DMS153 treated with DMSO at 0.1 percent for 48 hours (cell line): ENCODE data around the gene IFNA8.
"Not testable (repeated sequence)": the region's sequence is repeated elsewhere in the genome, so short reads cannot be mapped to it uniquely, and the experiment has no call there.

Experiments
- DNase-seq: peaks from one replicate; lab custom pipeline; 2025; ENCODE audit not compliant: unreplicated experiment; lab: John Stamatoyannopoulos, UW

Gene IFNA8

DNA sequence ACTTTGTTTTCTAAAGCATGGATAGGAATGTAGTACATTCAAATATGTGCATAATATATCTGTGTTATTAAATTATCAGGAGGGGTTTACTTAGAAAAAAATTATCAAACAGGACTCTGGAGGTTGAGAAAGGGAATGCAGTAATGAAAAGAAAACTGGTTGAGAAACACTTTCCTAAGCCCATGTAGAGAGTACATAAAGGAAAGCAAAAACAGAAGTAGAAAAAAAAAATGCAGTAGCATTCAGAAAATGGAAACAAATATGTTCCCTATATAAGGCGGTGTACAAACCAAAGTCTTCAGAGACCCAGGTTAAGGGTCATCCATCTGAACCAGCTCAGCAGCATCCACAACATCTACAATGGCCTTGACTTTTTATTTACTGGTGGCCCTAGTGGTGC lies at the start of gene IFNA8:
TSS of gene IFNA8 (plus strand) at position 301 of the 400 bp plus-strand sequence. CDS start at position 361, 60 bp downstream.
- DNase-seq = no peak

DNA sequence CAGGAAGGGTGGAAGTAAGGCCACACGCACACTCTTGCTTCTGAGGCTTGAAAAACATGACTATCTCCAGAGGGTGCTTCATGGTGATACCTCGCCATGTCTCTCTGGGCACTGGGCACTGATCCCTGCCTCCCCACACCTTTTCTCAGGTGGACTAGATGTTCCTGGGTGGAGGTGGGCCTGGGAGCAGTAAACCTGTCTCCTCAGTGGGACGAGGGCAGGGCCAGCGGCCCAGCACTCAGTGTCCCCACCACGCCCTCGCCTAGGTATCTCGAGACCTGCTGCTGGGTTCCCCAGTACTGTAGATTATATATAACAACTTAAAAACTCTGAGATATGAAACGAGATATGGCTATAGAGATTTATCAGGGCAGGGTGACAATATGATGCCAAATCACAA lies 46.6 kb upstream of the IFNA8 start:
- no peak for DNase-seq

DNA sequence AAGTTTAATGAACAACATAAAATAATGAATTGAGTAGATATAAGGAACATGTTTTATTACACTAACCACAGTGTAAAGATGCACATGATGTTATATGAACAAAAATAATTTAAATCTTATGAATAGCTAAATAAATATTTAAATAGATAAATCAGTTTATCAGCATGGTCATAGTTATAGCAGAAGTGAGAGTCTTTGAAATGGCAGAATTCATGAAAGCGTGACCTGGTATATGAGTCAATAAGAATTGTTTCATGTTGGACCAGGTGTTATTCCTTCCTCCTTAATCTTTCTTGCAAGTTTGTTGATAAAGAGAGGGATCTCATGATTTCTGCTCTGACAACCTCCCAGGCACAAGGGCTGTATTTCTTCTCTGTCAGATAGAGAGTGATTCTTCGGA lies 41.7 kb upstream of the IFNA8 start:
- DNase-seq = not testable (repeated sequence)

- DNase-seq = no peak
Observed at GRCh38 chr9:21367957-21368356, 41.0 kb upstream of the IFNA8 start, which contains the start of gene IFNA13. IFNA13 (minus strand) TSS chr9:21368057; CDS start chr9:21368010, 47 bp downstream.

- not testable (repeated sequence) for DNase-seq
Observed at GRCh38 chr9:21371467-21371866, 37.5 kb upstream of the IFNA8 start.

DNA sequence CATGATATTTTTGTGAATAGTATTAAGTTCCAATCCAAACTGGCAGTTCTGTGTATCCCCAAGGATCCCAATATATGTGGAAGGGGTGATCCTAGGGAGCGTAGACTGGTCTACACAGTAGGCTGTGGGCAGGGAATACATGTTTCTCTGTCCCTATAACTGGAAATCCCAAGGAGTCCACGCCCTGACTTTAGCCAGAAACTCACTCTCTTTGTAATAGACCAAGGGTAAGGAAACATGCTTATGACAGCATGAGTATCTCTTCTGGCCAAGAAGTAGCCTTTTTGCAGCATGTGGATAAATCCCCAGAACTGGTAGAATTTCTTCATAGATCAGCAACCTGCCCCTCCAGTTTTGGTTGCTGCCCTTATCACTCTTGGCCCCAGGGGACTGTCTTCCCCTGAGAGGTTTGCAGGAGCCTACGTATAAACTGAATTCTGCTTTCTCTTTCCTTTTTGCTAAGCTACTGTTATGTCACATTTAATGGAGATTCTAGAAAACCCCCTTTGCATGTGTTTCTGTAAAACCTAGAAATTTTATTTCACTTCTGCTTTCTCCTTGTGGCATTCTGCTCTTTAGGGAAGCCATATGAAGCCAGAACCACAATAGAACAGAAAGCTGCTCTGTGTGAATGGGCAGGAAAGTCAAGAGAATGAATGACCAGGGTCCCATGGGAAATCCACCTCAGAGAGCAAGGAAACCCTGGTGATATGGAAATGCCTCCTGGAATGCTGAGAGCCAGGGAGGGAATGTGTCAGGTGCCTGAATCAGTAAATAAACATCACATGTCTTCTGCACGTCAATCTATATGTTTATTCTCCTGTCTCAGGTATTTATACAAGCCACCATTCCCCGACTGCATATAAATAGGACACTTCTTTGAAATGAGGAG lies 27.2 kb upstream of the IFNA8 start:
- DNase-seq = peak; percentile 29

DNA sequence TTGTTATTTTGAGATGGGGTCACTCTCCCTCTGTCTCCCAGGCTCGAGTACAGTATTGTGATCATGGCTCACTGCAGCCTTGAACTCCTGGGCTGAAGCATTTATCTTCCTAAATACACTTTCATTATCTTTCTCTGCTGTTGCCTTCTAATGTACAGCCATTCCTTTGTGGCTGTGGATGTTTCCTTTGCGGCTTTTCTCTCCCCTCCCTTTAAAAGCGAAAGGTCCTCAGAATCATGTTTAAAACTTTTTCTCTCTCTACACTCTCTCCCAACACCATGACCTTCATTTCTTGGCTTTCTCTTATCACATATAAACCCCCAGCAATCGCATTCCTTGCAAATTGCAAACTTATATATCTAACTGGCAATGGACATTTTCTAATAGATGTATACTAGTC lies 25.3 kb upstream of the IFNA8 start:
- DNase-seq = no peak

DNA sequence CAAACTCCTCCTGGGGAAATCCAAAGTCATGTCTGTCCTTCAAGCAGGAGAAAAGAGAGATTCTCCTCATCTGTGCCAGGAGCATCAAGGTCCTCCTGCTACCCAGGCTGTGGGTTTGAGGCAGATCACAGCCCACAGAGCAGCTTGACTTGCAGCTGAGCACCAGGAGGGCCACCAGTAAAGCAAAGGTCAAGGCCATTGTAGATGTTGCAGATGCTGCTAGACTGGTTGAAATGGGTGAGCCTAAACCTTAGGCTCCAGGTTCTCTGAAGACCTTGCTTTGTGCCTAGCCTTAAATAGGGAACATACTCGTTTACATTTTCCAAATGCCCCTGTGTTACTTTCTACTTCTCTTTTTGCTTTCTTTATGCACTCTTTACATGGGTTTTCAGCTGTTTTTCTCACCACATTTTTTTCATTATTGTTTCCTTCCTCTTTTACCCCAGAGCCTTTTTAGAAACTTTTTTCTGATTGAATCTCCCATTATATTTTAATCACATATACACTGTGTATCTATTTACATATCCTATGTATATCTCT lies 23.7 kb upstream of the IFNA8 start, which contains the start of gene IFNA2:
TSS of gene IFNA2 (minus strand) at position 268 of the 540 bp plus-strand sequence. CDS start at position 199, 69 bp downstream.
- DNase-seq = no peak

DNA sequence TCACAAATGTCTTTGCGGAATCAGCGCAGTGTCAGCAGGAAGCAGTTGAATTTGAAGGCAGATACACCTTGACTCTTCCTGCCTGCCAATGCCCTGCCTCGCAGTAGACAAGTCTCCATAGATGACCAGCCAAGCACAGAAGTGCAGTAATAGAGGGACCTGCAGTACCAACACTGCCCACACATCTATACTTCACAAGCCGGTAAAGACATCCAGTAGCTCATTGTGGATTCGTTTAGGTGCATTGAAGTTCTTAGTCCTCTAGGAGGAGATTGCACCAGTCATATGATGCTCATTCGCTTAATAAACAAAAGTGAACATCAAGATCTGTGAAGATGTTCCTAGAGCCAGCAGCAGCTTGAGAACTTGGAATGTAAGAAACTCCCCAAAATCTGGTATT lies 16.6 kb upstream of the IFNA8 start:
- no peak for DNase-seq

DNA sequence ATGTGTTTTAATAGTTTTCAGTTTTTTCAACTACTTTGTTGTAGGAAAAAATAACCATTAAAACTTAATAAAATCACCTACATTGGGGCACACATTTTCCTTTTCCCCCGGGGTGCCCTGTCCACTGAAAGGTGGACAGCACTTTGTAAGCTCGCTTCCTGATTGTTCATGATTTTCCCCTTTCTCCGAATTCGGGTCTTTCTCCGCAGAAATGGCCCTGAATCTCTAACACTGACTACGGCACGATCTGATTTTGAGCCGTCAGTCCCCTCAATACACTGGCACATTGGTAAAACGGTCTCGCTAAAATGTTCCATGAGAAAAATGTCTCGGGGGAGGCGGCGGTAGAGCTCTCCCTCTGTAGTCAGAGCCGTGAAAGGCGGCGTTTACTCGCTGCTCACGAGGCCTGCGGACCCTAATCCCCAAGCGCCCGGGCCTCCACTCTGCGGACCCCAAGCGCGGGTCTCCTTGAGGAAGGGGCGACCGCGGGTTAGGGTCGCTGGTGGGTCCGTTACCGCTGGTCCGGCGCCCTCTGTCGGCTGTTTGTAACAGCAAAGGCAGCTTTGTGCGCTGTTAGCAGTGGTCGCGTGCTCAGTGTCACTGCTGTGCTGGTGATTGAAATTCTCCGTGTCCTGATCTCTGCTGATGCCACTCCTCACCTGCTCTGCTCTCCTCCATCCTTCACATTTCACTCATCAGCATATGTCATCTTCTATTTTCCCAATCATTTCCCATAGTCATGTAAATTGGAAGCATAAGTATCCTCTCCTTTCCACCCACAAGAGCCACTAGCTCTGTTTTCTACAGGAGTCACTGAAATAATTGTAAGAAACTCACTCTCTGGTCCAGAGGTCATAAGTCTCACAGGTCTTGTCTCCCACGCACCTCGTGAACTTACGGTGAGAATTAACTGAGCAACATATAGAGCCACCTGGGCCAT lies 12.9 kb upstream of the IFNA8 start:
- no peak for DNase-seq

GRCh38 chr9:21398955-21399489 lies 9.9 kb upstream of the IFNA8 start:
- no peak for DNase-seq

- no peak for DNase-seq
Observed at GRCh38 chr9:21399956-21400355, 9.0 kb upstream of the IFNA8 start.

DNA sequence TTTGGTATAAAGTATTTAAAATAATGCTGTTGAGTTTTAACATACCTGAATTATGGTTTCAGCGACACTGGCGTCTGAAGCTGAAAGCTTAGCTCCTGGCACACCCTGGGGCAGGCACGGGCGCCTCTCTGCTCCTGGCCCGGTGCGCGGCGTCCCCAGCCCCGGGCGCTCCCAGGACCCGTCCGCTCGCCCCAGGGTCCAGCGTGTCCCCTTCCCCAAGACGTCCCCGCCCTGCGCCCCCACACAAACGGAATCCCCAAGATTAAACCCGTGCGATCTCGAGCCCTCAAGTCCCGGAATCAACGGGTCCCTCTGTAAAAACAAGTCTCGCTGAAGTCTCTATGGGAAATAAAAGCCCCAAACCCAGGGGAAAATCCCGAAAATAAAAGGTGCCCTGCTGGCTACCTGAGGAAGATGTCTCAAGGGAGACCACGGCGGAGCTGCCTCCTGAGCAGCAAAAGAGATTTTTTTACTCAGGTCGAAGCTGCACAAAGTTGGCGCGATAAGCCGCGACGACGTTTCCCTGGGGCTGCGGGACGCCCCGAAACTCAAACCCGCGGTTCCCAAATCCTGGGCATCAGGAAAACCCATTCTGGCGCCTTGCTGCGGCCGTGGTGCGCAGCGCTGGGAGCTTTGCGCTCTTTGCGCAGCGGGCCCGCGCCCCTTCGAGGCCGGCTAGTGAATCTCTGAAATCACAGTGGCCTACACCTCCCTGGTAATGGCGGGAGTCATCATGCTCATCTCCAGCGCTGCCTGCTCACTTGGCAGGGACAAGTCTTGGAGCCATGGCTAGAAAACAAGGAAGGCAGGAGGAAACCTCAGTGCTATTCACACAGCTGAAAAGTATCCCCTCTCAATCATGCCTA lies 6.3 kb upstream of the IFNA8 start:
- DNase-seq = no peak

DNA sequence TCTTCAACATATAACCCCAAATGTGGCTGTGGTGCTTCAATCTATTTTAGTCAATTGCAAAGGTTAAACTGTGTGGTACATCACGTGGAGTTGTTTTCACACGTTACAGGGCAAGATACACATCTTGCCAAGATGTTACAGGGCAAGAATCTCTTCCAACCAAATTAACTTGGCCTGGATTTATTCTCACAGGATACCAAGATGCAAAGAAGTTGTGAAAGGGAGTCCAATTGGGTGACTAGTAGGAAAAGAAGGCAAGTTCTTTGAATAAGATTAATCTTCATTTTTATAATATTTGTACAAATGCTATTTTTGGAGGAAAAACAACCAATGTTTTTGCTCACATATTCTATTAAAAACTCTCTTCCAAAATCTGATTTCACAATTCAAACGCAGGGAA lies 4.8 kb upstream of the IFNA8 start:
- no peak for DNase-seq

DNA sequence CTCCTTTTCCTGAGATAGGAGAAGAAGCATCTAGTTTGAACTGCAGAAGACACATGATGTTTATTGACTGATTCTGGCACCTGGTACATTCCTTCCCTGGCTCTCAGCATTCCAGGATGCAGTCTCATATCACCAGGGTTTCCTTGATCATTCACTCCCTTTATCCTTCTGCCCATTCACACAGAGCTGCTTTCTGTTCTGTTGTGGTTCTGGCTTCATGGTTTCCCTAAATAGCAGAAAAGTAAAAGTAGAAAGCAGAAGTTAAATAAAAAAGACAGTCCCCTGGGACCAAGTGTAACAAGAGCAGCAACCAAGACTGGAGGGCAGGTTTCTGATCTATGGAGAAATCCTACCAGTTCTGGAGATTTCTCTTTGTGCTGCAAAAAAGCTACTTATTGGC lies 3.2 kb downstream of the IFNA8 start:
- no peak for DNase-seq

GRCh38 chr9:21413151-21413550 lies 4.2 kb downstream of the IFNA8 start:
- no peak for DNase-seq

- no peak for DNase-seq
Observed at GRCh38 chr9:21413624-21414023, 4.7 kb downstream of the IFNA8 start.

GRCh38 chr9:21414220-21414940 lies 5.5 kb downstream of the IFNA8 start:
- no peak for DNase-seq

GRCh38 chr9:21415493-21416267 lies 6.8 kb downstream of the IFNA8 start:
- no peak for DNase-seq
